Esophagus squamous epithelium (tissue), 5 donors: ENCODE data around the gene INSYN1. TPM values are rescaled to one million over a fixed set of nuclear protein-coding genes. Genes with fewer than 3 reads are reported as not detected.
"Not testable (repeated sequence)": the region's sequence is repeated elsewhere in the genome, so short reads cannot be mapped to it uniquely, and the experiment has no call there.

Source experiments
- DNase-seq: peaks from one replicate; lab custom pipeline; 2025; lab: John Stamatoyannopoulos, UW
- H3K27ac ChIP-seq, 4 donors: fragments of 200-600 bp; sonication (generic); one replicate each; pipeline ENCODE4 v1.5.1; 2016 to 2019; ENCODE audit warnings: mild to moderate bottlenecking in 1 of 4
- H3K27me3 ChIP-seq, 4 donors: fragments of 200-600 bp; sonication (generic); 1 replicate in 3 of 4; 2 replicates in 1 of 4; pipeline versions ENCODE4 v1.5.1 to v1.6.0; 2017 to 2021; ENCODE audit warnings: antibody characterized with exemption in 1 of 4
- H3K36me3 ChIP-seq, 3 donors: fragments of 200-600 bp; sonication (generic); one replicate each; pipeline ENCODE4 v1.5.1; 2016 to 2019
- H3K4me1 ChIP-seq, 3 donors: fragments of 200-600 bp; sonication (generic); one replicate each; pipeline ENCODE4 v1.5.1; 2017 to 2019
- H3K4me3 ChIP-seq, 4 donors: fragments of 200-600 bp; sonication (generic); 1 replicate in 3 of 4; 2 replicates in 1 of 4; pipeline ENCODE4 v1.5.1; 2016 to 2019; ENCODE audit warnings: mild to moderate bottlenecking in 2 of 4, moderate library complexity in 1 of 4
- H3K9me3 ChIP-seq, 3 donors: fragments of 200-600 bp; sonication (generic); one replicate each; pipeline ENCODE4 v1.5.1; 2016 to 2019
- POLR2A ChIP-seq, 4 donors: fragments of 450-650 bp; IDR thresholded peaks; one replicate each; pipeline ENCODE4 v1.6.1; 2017; ENCODE audit warnings: antibody characterized with exemption in 4 of 4, mild to moderate bottlenecking in 4 of 4, moderate library complexity in 3 of 4
- WGBS, 2 donors: methylation state at CpG; one replicate each; pipeline ENCODE4 v1.1.5; 2018; 5-methylcytosine and 5-hydroxymethylcytosine counted together
- intact Hi-C: fragments of 100-400 bp; cut with DNase I; formaldehyde crosslinking; loops from one replicate; pipeline ENCODE4 v1.15.0; 2022
- total RNA-seq, 4 donors: library from RNA; depleted of rRNA; stranded (reverse); fragments of >200 nt; gene quantifications; one replicate each; pipeline ENCODE4 v1.1.0, GENCODE V29; 2016
- TF ChIP-seq, protein P1 (sequence below), 6 experiments: fragments of 450-650 bp in 4 of 6; fragments of 200-600 bp in 2 of 6; sonication (generic) in 2 of 6; IDR thresholded peaks; one replicate each; pipeline ENCODE4 v1.5.1; 2016 to 2019; ENCODE audit warnings: antibody characterized with exemption in 6 of 6, mild to moderate bottlenecking in 4 of 6, moderate library complexity in 4 of 6
- donor health status: DM: yes; HTN: yes; CAD: no.

INSYN1 gene
- total RNA-seq, 4 donors from 2014 or later, result 0.38 to 20.9 (median 9.3) TPM

DNA sequence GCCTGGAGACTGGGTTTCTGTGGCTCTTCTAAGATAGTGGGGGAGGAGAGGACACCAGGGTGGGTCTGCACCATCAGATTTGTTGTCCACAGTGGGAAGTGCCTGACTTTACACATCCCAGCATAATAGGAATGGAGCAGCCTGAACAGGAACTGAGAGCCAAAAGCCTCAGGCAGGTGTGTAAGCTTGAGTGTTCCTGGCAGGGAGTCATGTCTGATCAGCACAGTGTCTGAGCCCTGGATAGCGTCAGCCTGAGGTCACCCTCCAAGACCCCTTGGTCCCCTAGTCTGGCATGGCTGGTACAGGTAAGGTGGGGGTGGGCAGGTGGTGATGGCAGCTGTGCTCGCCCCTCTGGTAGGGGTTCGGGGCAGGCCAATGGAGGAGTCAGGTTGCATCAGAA, 20.2 kb downstream of the INSYN1 start:
- Histone ChIP-seq H3K4me1 (peaks cover 0 to 7% (median 0%) of the 10 kb centered on the region in 3 donors), H3K36me3 (no peaks in the 10 kb centered on the region), H3K27ac (no peak overlapping the region), H3K9me3 (no peaks in the 10 kb centered on the region), H3K4me3 (no peak overlapping the region), H3K27me3 (peaks cover 0 to 49% (median 0%) of the 10 kb centered on the region in 4 donors)
- intact Hi-C loops, result no loop called here
- WGBS, 2 donors, result 46% methylated on average over 3 of the region's 3 CpGs; no CpG with 5 or more reads in 1 of the 2 donors
- DNase-seq, result no peak
- TF ChIP-seq, protein P1, sequence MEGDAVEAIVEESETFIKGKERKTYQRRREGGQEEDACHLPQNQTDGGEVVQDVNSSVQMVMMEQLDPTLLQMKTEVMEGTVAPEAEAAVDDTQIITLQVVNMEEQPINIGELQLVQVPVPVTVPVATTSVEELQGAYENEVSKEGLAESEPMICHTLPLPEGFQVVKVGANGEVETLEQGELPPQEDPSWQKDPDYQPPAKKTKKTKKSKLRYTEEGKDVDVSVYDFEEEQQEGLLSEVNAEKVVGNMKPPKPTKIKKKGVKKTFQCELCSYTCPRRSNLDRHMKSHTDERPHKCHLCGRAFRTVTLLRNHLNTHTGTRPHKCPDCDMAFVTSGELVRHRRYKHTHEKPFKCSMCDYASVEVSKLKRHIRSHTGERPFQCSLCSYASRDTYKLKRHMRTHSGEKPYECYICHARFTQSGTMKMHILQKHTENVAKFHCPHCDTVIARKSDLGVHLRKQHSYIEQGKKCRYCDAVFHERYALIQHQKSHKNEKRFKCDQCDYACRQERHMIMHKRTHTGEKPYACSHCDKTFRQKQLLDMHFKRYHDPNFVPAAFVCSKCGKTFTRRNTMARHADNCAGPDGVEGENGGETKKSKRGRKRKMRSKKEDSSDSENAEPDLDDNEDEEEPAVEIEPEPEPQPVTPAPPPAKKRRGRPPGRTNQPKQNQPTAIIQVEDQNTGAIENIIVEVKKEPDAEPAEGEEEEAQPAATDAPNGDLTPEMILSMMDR (IDR thresholded peaks at IDR 0.05), result no peak
- no peak for TF ChIP-seq POLR2A (IDR thresholded peaks at IDR 0.05)

DNA sequence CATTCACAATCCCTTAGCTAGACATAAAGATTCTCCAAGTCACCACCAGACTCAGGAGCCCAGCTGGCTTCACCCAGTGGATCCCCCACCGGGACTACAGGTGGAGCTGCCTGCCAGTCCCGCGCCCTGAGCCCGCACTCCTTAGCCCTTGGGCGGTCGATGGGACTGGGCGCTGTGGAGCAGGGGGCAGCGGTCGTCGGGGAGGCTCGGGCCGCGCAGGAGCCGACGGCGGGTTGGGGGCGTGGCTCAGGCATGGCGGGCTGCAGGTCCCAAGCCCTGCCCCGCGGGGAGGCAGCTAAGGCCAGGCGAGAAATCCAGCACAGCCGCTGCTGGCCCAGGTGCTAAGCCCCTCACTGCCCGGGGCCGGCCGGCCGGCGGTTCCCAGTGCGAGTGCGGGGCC, 21.1 kb downstream of the INSYN1 start:
- peaks cover 0 to 42% (median 0%) of the 10 kb centered on the region in 4 donors for H3K27me3 ChIP-seq
- H3K27ac ChIP-seq, H3K36me3 ChIP-seq, DNase-seq, H3K9me3 ChIP-seq, intact Hi-C loops, H3K4me1 ChIP-seq, H3K4me3 ChIP-seq: not testable (repeated sequence)
- no CpG with 5 or more reads among the region's 29 CpGs for WGBS, 2 donors

DNA sequence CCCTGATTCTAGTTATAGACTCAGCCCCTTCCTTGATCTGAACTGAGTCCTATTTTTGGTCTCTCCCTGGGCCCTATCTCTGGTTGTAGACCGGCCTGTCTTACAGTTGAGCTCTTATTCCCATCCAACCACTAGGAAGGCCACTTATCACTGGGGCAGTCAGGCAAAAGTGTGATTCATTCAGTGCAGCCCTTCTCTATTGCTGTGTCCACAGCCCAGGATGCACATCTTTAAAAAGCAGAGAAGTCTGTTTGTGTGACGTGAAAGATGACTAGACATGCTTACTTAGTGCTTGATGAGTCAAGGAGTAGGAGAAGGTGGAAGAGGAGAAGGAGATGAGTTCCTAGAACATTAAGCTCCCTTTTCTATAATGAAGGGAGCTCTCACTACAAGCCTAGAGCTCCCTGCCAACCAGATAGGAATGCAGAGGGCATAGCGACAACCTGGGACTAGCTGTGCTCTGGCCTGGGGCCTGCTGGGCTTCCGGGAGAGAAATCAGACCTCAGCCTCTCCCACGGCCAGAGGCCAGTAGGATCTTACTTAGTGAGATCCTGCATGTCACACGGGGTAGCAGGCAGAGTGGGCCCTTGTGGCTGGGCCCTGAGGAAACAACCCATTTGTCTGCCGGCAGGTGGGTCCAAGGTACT, 25.7 kb downstream of the INSYN1 start:
- intact Hi-C loops, result no loop called here
- H3K9me3 ChIP-seq, result no peaks in the 10 kb centered on the region
- no peak for DNase-seq
- no peaks in the 10 kb centered on the region for H3K4me1 ChIP-seq
- H3K27me3 ChIP-seq, result peaks cover 0 to 7% (median 0%) of the 10 kb centered on the region in 4 donors
- no peak overlapping the region for H3K27ac ChIP-seq
- no peak overlapping the region for H3K4me3 ChIP-seq
- 85 to 88% methylated on average over 6 to 7 of the region's 7 CpGs for WGBS, 2 donors
- H3K36me3 ChIP-seq, result no peaks in the 10 kb centered on the region
- TF ChIP-seq POLR2A (IDR thresholded peaks at IDR 0.05), result no peak
- TF ChIP-seq, protein P1 (IDR thresholded peaks at IDR 0.05), result no peak

DNA sequence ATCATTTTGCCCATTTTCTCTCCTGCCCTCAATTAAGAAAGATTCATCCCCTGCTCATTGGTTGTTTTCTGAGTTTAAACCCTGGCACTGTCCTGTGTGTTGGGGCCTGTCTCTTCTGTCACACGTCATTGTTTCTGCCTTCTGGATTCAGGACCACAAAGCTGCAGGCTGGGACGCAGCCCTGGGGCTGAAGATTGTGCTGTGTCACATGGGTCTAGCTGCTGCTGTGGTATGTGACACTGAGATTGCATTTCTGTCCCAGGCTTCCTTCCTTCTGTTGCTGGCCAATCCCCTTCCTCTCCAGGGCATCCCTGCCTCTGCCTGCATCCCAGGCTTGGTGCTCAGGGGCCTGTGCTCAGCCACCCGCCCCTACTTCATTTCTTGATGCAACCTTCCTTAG, 28.9 kb downstream of the INSYN1 start:
- H3K4me3 ChIP-seq, result no peak overlapping the region
- H3K4me1 ChIP-seq, result no peaks in the 10 kb centered on the region
- H3K36me3 ChIP-seq, result no peaks in the 10 kb centered on the region
- H3K9me3 ChIP-seq, result no peaks in the 10 kb centered on the region
- TF ChIP-seq, protein P1 (IDR thresholded peaks at IDR 0.05), result no peak
- TF ChIP-seq POLR2A (IDR thresholded peaks at IDR 0.05), result no peak
- H3K27me3 ChIP-seq, result peaks cover 0 to 28% (median 0%) of the 10 kb centered on the region in 4 donors
- DNase-seq, result no peak
- intact Hi-C loops, result no loop called here
- H3K27ac ChIP-seq, result no peak overlapping the region
- WGBS, 2 donors, result 75 to 100% methylated on average over 1 to 2 of the region's 3 CpGs

DNA sequence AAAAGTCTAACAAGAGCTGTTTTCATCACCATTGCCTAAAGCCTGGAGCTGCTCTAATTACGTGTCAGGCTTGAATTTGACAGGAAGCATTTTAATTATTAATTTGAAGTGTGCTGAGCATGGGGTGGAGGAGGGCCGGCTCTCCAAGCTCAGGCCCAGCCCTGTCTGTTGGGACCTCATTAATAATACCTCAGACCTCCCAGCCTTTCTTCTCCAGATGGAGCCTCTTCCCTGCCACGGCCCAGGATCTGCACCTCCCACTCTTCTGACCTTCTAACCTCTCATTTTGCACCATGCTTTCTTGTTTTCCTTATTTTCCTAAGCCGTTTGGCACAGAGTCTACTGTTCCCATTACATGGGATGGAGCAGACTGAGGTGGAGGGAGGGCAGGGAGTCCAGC, 30.0 kb downstream of the INSYN1 start:
- no peak for DNase-seq
- WGBS, 2 donors, result 47 to 55% methylated on average over 3 to 4 of the region's 4 CpGs
- no peak overlapping the region for H3K4me3 ChIP-seq
- H3K4me1 ChIP-seq, result no peaks in the 10 kb centered on the region
- no peaks in the 10 kb centered on the region for H3K36me3 ChIP-seq
- no peak overlapping the region for H3K27ac ChIP-seq
- H3K9me3 ChIP-seq, result no peaks in the 10 kb centered on the region
- intact Hi-C loops, result no loop called here
- peaks cover 0 to 37% (median 0%) of the 10 kb centered on the region in 4 donors for H3K27me3 ChIP-seq
- TF ChIP-seq POLR2A (IDR thresholded peaks at IDR 0.05), result no peak
- TF ChIP-seq, protein P1 (IDR thresholded peaks at IDR 0.05), result no peak
